Central memory CD8-positive, alpha-beta T cell (primary cell): ENCODE data around the gene OR12D2.
"Not testable (repeated sequence)": the region's sequence is repeated elsewhere in the genome, so short reads cannot be mapped to it uniquely, and the experiment has no call there.

Experiments used
- ATAC-seq: fragments of 150-1000 bp; cut with Tn5 transposase; replicated peaks from 2 replicates; pipeline ENCODE4 v1.10.0; 2022; ENCODE audit warnings: mild to moderate bottlenecking, moderate FRiP score, moderate number of reproducible peaks; ENCODE audit not compliant: poor library complexity, severe bottlenecking; ENCODE audit errors: extremely low read depth
- DNase-seq, 2 donors: peaks; one replicate each; pipeline ENCODE4 v3.0.0; 2021; ENCODE audit warnings: low spot score in 2 of 2
- H3K27ac Mint-ChIP-seq: one replicate; pipeline ENCODE4 v1.8.0; 2022; ENCODE audit warnings: low read depth, mild to moderate bottlenecking, moderate library complexity, mixed read lengths
- H3K27me3 Mint-ChIP-seq: one replicate; pipeline ENCODE4 v1.8.0; 2022; ENCODE audit warnings: mixed read lengths
- H3K36me3 Mint-ChIP-seq: one replicate; pipeline ENCODE4 v1.8.0; 2022; ENCODE audit warnings: mild to moderate bottlenecking, moderate library complexity, mixed read lengths; ENCODE audit not compliant: insufficient read depth
- H3K4me1 Mint-ChIP-seq: one replicate; pipeline ENCODE4 v1.8.0; 2022; ENCODE audit warnings: mixed read lengths
- H3K4me3 Mint-ChIP-seq: one replicate; pipeline ENCODE4 v1.8.0; 2022; ENCODE audit warnings: mild to moderate bottlenecking, moderate library complexity, mixed read lengths
- H3K9me3 Mint-ChIP-seq: one replicate; pipeline ENCODE4 v1.8.0; 2022; ENCODE audit warnings: mixed read lengths

The OR12D2 gene, protein sequence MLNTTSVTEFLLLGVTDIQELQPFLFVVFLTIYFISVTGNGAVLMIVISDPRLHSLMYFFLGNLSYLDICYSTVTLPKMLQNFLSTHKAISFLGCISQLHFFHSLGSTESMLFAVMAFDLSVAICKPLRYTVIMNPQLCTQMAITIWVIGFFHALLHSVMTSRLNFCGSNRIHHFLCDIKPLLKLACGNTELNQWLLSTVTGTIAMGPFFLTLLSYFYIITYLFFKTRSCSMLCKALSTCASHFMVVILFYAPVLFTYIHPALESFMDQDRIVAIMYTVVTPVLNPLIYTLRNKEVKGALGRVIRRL

DNA sequence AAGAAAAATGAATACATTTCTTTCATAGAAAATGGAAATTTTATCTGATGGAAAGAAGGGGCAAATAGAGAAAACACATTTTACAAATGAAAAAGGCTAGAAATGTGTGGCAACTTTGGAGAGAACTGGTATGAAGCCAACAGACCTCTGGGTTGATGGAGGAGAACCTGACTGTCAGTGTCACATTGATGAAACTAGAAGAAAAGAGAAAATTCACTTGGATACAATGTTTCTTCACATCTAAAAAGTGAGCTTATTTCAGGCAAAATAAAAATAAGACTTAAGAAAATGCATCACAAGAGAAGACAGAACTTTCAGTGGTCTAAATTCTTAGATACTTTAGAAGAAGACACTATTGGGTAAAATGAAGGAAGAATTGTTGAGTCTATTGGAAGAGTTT is at the start of gene OR12D2:
Gene OR12D2, plus strand, starts transcription at position 301 of the 400 bp plus-strand sequence. CDS start 1,069 bp downstream, outside the sequence.
- ATAC-seq (no peak), DNase-seq (no peak)
- Mint-ChIP-seq H3K27me3 (peaks cover 70% of the 10 kb centered on the region), H3K27ac (no peak within 1 kb of the TSS), H3K36me3 (no peaks in the 10 kb centered on the region), H3K4me1 (no peaks in the 10 kb centered on the region), H3K9me3 (no peaks in the 10 kb centered on the region), H3K4me3 (no peak within 1 kb of the TSS)

DNA sequence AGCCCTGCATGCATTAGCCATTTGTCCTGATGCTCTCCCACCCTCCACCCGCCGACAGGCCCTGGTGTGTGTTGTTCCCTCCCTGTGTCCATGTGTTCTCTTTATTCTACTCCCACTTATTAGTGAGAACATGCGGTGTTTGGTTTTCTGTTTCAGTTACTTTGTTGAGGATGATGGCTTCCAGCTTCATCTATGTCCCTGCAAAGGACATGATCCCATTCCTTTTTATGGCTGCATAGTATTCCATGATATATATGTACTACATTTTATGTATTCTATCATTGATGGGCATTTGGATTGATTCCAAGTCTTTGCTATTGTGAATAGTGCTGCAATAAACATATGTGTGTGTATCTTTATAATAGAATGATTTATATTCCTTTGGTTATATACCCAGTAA is 46.1 kb upstream of the OR12D2 start:
- H3K27me3 Mint-ChIP-seq: peaks cover 72% of the 10 kb centered on the region

DNA sequence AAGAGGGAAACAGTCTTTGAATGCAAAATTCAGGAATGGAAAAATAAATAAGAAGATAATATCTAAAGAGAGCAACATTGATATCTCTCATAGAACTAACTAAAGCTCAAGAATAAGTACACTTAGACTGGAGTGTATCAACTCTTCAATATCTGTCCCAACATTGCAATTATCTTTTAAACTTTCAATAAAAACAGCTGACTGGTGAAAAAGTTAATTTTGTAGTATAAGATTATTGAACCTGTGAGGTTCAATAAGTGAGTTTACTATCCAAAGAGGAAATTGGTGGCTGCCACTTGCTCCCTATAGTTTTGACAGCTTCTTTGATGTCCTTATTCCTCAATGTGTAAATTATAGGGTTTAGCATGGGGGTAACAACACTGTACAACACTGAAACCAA is 40.5 kb upstream of the OR12D2 start:
- ATAC-seq: no peak

More for the DNA sequence above, 46.1 kb upstream of the OR12D2 start:
- H3K27ac Mint-ChIP-seq, H3K4me1 Mint-ChIP-seq, H3K4me3 Mint-ChIP-seq, H3K36me3 Mint-ChIP-seq, DNase-seq, ATAC-seq: not testable (repeated sequence)
- peaks cover 15% of the 10 kb centered on the region for H3K9me3 Mint-ChIP-seq

DNA sequence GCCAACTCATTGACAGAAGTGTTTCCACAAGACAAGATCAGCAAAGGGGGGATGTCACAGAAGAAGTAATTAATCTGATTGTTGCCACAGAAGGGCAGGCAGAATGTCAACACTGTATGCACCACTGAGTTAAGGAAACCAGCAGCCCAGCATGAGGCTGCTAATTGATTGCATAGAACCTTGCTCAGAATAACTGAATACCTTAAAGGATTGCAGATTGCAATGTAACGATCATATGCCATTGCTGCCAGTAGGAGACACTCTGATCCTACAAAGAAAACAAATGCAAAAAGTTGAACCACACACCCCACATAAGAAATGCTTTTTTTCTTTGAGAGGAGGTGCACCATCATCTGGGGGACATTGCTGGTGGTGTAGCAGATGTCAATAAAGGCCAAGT is 39.8 kb upstream of the OR12D2 start:
- H3K9me3 Mint-ChIP-seq: peaks cover 7% of the 10 kb centered on the region
- DNase-seq: no peak
- H3K27ac Mint-ChIP-seq: no peak overlapping the region
- ATAC-seq: no peak
- H3K36me3 Mint-ChIP-seq: no peaks in the 10 kb centered on the region
- peaks cover 82% of the 10 kb centered on the region for H3K27me3 Mint-ChIP-seq
- H3K4me1 Mint-ChIP-seq: no peaks in the 10 kb centered on the region
- H3K4me3 Mint-ChIP-seq: no peak overlapping the region

More for the DNA sequence above, 40.5 kb upstream of the OR12D2 start:
- Mint-ChIP-seq H3K4me1 (no peaks in the 10 kb centered on the region), H3K36me3 (no peaks in the 10 kb centered on the region), H3K27me3 (peaks cover 82% of the 10 kb centered on the region), H3K27ac (no peak overlapping the region), H3K9me3 (peaks cover 8% of the 10 kb centered on the region), H3K4me3 (no peak overlapping the region)
- no peak for DNase-seq

DNA sequence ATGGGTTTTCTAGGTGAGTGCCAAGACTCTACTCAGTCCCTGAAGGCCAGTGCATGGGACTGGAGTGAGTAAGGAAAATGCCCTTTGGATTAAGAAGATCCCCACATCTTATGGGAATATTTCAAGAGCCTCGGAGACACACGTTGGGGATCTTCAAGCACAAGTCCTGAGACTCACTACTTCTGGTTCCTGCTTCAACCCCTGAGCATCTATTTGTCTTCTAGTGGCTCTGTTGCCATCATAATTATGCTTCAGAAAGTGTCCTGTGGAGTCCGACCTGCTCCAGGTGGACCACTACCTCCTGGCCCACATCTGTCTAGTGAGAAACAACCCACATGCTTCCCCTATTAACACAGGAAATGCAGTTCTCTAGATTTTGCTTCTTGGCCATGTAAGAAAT is 26.7 kb upstream of the OR12D2 start, which contains the start of gene OR5V1:
Gene OR5V1, minus strand, starts transcription at position 101 of the 400 bp plus-strand sequence. CDS start 12,670 bp downstream, outside the sequence.
- no peak for DNase-seq
- Mint-ChIP-seq H3K36me3 (no peaks in the 10 kb centered on the region), H3K4me1 (no peaks in the 10 kb centered on the region), H3K4me3 (no peak within 1 kb of the TSS), H3K9me3 (no peaks in the 10 kb centered on the region), H3K27ac (no peak within 1 kb of the TSS), H3K27me3 (peaks cover 54% of the 10 kb centered on the region)
- no peak for ATAC-seq

DNA sequence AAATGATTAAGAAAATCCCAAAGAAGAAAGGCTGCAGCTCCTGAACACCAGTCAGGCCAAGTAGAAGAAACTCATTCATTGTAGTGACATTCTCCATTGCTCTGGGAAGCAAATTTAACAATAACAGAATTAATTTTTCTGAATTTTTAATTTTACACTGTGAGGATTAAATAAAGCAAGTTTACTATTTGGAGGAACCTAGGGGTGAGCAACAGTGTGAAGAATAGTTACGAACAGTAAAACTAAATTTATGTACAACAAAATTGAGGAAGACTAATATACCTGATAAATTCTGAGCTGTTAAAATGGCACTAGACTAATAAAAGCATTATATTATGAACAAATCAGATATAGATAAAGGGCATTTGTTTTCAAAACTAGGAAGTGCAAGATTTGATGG is 20.2 kb upstream of the OR12D2 start, which contains the start of gene OR12D3:
Gene OR12D3, minus strand, starts transcription at position 101 of the 400 bp plus-strand sequence. Its CDS starts 4 bp downstream, at position 97.
- peaks cover 59% of the 10 kb centered on the region for H3K27me3 Mint-ChIP-seq

DNA sequence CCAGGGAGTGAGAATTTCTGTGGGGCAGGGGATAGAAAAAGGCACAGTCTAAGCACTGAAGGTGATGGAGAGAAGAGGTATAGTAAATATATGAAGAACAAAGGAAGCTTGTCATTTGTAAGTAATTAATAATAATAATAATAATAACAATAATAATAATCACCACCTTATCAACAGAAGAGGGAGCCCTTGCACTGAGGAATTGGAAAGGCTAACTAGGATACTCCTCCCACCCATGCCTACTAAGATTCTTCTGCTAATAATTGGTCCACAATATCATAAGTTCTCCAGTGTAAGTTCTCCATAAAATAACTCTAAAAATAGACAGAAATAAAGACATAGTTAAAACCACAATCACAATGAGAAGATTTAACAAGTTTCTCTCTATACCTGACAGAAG is 19.4 kb upstream of the OR12D2 start:
- H3K36me3 Mint-ChIP-seq: no peaks in the 10 kb centered on the region
- H3K27ac Mint-ChIP-seq: no peak overlapping the region
- H3K4me1 Mint-ChIP-seq: no peaks in the 10 kb centered on the region
- H3K9me3 Mint-ChIP-seq: no peaks in the 10 kb centered on the region
- no peak overlapping the region for H3K4me3 Mint-ChIP-seq
- peaks cover 54% of the 10 kb centered on the region for H3K27me3 Mint-ChIP-seq
- ATAC-seq (no peak), DNase-seq (no peak)

More for the DNA sequence above, 20.2 kb upstream of the OR12D2 start, which contains the start of gene OR12D3:
- no peak for ATAC-seq
- Mint-ChIP-seq H3K4me3 (no peak within 1 kb of the TSS), H3K4me1 (no peaks in the 10 kb centered on the region), H3K36me3 (no peaks in the 10 kb centered on the region), H3K27ac (no peak within 1 kb of the TSS), H3K9me3 (no peaks in the 10 kb centered on the region)
- no peak for DNase-seq

DNA sequence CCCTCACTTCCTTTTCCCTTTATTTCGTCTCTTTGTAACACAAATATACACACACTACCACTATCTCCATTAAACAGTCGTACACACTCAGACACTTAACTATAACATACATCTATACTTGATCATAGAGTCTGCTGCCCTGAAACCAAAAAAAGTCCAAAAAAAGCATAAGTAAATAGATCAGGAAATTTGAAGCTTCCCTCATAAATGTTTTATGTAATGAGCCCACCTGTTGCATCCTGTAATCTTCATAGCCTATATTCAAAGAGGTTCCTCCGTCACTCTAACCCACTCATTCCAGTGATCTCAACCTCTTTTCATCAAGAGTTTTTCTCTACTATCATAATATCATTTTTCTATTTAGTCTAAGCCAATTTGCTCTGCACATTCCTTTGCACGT is 6.9 kb upstream of the OR12D2 start:
- ATAC-seq (no peak), DNase-seq (no peak)
- Mint-ChIP-seq H3K27ac (no peak overlapping the region), H3K4me1 (no peaks in the 10 kb centered on the region), H3K4me3 (no peak overlapping the region), H3K36me3 (peaks cover 2% of the 10 kb centered on the region), H3K27me3 (peaks cover 56% of the 10 kb centered on the region), H3K9me3 (no peaks in the 10 kb centered on the region)

DNA sequence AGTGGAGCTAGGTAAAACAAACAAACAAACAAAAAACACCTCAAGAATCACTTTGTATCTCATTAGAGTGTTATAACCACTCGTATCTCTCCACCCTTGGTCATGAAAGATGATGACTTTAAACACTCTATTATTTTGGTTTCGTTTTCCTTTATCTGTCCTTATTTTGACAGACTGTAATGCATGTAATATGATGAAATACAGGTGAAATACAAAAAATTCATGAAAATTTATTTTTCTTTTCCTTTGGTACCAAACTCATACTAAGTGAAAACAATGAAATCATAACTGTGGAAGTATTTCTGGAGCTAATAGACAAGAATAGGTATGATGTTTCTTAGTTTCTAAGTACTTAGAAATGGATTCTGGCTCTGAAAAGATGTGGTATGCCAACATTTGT is 4.1 kb downstream of the OR12D2 start:
- Mint-ChIP-seq H3K27ac (no peak overlapping the region), H3K9me3 (no peaks in the 10 kb centered on the region), H3K27me3 (peaks cover 78% of the 10 kb centered on the region), H3K4me3 (no peak overlapping the region), H3K36me3 (no peaks in the 10 kb centered on the region), H3K4me1 (no peaks in the 10 kb centered on the region)
- DNase-seq (no peak), ATAC-seq (no peak)

DNA sequence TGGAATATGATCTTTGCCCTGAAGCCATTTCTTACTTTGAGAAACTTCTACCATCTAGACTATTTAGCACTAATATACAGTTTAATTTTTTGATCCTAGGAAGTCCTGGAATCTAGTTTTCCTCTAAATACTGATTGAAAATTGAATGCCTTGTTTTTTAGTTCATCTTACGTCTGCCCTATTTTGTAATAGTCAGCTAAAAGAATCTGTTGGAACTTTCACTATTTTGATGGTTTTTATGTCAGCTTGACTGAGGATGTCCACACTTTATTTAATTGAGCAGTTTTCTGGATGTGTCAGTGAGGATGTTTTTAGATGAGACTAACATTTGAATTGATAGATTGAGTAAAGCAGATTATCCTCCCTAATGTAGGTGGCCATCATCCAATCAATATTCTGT is 8.4 kb downstream of the OR12D2 start:
- DNase-seq (no peak), ATAC-seq (no peak)
- peaks cover 13% of the 10 kb centered on the region for H3K9me3 Mint-ChIP-seq
- H3K27me3 Mint-ChIP-seq: peaks cover 78% of the 10 kb centered on the region
- no peak overlapping the region for H3K27ac Mint-ChIP-seq
- H3K4me3 Mint-ChIP-seq: no peak overlapping the region
- H3K4me1 Mint-ChIP-seq: no peaks in the 10 kb centered on the region
- H3K36me3 Mint-ChIP-seq: no peaks in the 10 kb centered on the region

DNA sequence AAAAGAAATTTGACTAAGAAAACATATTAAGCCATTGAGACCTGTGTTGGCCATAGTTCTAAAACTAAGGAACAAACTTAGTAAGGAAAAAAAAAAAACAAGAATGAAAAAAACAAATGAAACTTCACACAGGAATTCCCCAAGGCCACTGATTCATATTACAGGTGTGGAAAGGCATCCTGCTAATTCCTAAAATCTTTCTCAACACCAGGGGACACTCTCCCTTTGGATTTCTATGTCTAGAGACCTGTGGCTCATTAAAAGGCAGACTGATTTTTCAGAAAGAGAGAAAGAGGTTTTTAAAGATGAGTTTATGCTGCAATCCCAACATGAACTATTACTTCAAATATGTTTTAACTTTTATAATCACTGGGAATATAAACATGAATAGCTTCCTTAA is 19.2 kb downstream of the OR12D2 start, which contains the start of gene OR12D1:
Gene OR12D1, plus strand, starts transcription at position 341 of the 400 bp plus-strand sequence.
- Mint-ChIP-seq H3K36me3 (no peaks in the 10 kb centered on the region), H3K27ac (no peak within 1 kb of the TSS), H3K4me1 (no peaks in the 10 kb centered on the region), H3K4me3 (no peak within 1 kb of the TSS), H3K27me3 (peaks cover 71% of the 10 kb centered on the region), H3K9me3 (peaks cover 11% of the 10 kb centered on the region)
- DNase-seq: no peak
- ATAC-seq: no peak

DNA sequence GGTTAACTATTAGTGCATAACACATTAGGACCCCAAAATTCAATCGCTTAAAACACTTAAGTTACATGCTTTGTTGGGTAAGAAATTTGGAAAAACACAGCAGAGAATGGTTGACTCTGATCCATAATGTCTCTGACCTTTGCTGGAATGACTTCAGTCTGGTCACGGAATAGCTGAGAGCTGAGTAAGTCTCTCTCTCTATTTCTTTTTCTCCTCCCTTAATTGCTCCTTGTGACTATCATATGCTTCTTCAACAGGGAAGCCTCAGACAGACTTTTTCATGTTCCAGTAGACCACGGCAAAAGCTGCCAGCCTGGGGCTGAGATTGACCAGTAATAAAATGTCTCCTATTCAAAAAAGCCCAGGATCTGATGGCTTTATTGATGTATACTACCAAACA is 24.1 kb downstream of the OR12D2 start:
- Mint-ChIP-seq H3K27me3 (peaks cover 73% of the 10 kb centered on the region), H3K36me3 (peaks cover 1% of the 10 kb centered on the region), H3K4me1 (no peaks in the 10 kb centered on the region), H3K27ac (no peak overlapping the region), H3K4me3 (no peak overlapping the region), H3K9me3 (no peaks in the 10 kb centered on the region)
- no peak for ATAC-seq
- DNase-seq: no peak

DNA sequence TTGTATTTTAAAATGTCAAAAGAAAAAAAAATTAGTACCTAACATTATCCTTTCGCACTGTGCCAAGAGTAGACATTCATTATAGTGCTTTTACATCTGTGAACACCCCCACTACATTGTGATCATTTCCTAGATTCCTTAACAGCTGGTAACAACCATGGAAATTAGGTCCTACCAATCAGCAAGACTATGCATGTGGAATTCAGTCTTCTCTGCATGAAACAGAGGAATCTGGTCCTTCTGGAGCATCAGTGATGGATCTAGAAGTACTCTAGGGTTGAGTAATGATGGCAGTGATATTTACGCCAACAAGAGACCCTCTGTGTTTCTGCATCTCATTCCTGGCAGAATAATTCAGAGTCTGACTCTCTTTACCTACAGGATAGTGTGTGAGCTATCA is 28.7 kb downstream of the OR12D2 start:
- Mint-ChIP-seq H3K27ac (no peak overlapping the region), H3K4me1 (no peaks in the 10 kb centered on the region), H3K36me3 (peaks cover 1% of the 10 kb centered on the region), H3K9me3 (no peaks in the 10 kb centered on the region), H3K27me3 (peaks cover 78% of the 10 kb centered on the region), H3K4me3 (no peak overlapping the region)
- ATAC-seq (no peak), DNase-seq (no peak)
